GM19193 (cell line): ENCODE results near the gene POLR2C.

Source experiments
- POLR2A ChIP-seq: IDR thresholded peaks from 4 replicates; pipeline ENCODE4 v1.6.1; 2011; ENCODE audit not compliant: insufficient read depth, insufficient read length; ENCODE audit errors: extremely low read depth

The POLR2C gene

GRCh38 chr16:57482845-57483545, 20.5 kb downstream of the POLR2C start:
- no peak for TF ChIP-seq POLR2A

GRCh38 chr16:57483725-57484514, 21.4 kb downstream of the POLR2C start:
- TF ChIP-seq POLR2A: no peak

- TF ChIP-seq POLR2A: no peak
Observed at GRCh38 chr16:57484515-57485005, 22.1 kb downstream of the POLR2C start.

GRCh38 chr16:57485091-57485915, 22.8 kb downstream of the POLR2C start:
- TF ChIP-seq POLR2A: no peak

- no peak for TF ChIP-seq POLR2A
Observed at GRCh38 chr16:57485916-57486857, 23.7 kb downstream of the POLR2C start, which contains the start of gene DOK4. TSS of gene DOK4 (minus strand) at chr16:57486493. CDS start at chr16:57479507, 6,986 bp downstream.

- no peak for TF ChIP-seq POLR2A
Observed at GRCh38 chr16:57486858-57487834, 24.7 kb downstream of the POLR2C start.

GRCh38 chr16:57489229-57489628, 26.8 kb downstream of the POLR2C start:
- TF ChIP-seq POLR2A: no peak

GRCh38 chr16:57493767-57494166, 31.3 kb downstream of the POLR2C start:
- TF ChIP-seq POLR2A: no peak

- TF ChIP-seq POLR2A: no peak
Observed at GRCh38 chr16:57497121-57497520, 34.6 kb downstream of the POLR2C start.

- TF ChIP-seq POLR2A: no peak
Observed at GRCh38 chr16:57498031-57498430, 35.6 kb downstream of the POLR2C start.

- TF ChIP-seq POLR2A: no peak
Observed at GRCh38 chr16:57500578-57501111, 38.2 kb downstream of the POLR2C start.

- TF ChIP-seq POLR2A: no peak
Observed at GRCh38 chr16:57501492-57501891, 39.0 kb downstream of the POLR2C start.
